Measurements from ENCODE around the gene TXLNA. TPM values are rescaled to one million over a fixed set of nuclear protein-coding genes. Genes with fewer than 3 reads are reported as not detected.

TXLNA gene
- total RNA-seq, 3 donors from 2014 or later: 80.7 to 86.6 (median 86.0) TPM

DNA sequence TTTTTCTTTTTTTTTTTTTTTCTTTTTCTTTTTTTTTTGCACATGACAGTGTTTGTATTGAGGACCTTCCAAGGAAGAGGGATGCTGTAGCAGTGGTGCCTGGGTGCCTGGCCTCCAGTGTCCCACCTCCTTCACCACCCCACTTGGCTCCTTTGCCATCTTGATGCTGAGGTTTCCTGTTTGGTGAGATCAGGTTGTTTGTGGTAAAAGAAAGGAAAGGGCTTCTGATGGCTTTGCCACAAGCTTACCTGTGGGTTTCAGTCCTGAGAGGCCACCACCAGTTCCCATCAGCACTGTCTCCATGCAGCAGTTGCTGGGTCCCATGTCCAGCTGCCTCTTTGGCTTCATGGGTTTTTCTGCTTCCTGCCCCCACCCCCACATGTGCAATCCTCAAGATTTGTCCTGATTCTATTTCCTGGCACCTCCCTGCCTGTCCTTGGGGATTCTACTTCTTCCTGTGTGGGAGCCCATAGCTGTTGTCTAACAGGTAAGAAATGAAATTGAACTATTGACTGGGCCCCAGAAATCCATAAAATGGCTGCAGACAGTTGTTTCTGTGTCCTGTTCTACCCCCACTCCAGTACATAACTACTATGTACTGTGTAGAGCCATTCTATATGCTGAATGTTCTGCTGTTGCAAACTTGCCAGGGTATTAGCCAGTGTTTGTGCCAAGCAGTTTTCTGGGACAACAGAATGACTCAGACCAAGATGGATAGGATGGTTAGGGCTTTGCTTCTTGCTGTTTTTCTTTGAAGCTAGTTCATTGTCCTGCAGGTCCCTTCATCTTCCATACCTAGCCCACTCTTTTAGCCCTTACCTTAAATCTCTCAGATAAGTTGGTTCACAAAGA, 16.7 kb downstream of the TXLNA start:
- H3K27me3 Mint-ChIP-seq (ENCODE audit: low read depth): no peaks in the 10 kb centered on the region
- peaks cover 48% of the 10 kb centered on the region for H3K36me3 Mint-ChIP-seq (ENCODE audit: insufficient read depth)
- H3K9me3 Mint-ChIP-seq: no peaks in the 10 kb centered on the region
- no peak for DNase-seq
- ATAC-seq: no peak
- no peak overlapping the region for H3K4me3 Mint-ChIP-seq
- H3K4me1 Mint-ChIP-seq (ENCODE audit: low read depth): peaks cover 61% of the 10 kb centered on the region

DNA sequence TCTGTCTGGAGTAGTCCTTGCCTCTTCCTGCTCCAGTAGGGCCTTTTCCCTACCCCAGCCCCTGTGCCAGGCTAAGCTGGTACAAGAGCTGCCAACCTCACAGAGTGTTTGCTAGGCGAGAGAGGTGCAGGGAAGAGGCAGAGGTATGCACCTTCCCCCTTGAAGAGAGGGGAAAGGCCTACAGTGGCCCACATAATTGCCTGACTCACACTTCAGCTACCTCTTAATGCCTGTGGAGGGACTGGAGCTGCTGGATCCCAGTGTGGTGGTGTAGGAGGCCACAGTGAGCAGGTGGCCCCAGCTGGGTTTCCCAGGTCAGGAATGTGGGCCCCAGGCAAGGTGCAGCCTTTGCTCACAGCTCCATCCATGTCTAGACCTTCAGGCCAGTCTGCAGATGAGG, 17.6 kb downstream of the TXLNA start:
- no peak for DNase-seq
- Mint-ChIP-seq H3K9me3 (no peaks in the 10 kb centered on the region), H3K4me1 (ENCODE audit: low read depth) (peaks cover 70% of the 10 kb centered on the region), H3K36me3 (ENCODE audit: insufficient read depth) (peaks cover 39% of the 10 kb centered on the region), H3K27me3 (ENCODE audit: low read depth) (no peaks in the 10 kb centered on the region), H3K4me3 (no peak overlapping the region)
- no peak for ATAC-seq

DNA sequence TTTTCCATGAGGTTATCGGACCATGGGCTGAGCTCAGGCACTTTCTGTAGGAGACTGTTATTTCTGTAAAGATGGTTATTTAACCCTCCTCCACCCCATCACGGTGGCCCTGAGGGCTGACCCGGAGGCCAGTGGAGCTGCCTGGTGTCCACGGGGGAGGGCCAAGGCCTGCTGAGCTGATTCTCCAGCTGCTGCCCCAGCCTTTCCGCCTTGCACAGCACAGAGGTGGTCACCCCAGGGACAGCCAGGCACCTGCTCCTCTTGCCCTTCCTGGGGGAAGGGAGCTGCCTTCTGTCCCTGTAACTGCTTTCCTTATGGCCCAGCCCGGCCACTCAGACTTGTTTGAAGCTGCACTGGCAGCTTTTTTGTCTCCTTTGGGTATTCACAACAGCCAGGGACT, 18.4 kb downstream of the TXLNA start:
- Mint-ChIP-seq H3K4me1 (ENCODE audit: low read depth) (peaks cover 76% of the 10 kb centered on the region), H3K27me3 (ENCODE audit: low read depth) (no peaks in the 10 kb centered on the region), H3K36me3 (ENCODE audit: insufficient read depth) (peaks cover 36% of the 10 kb centered on the region), H3K4me3 (no peak overlapping the region), H3K9me3 (no peaks in the 10 kb centered on the region)
- no peak for ATAC-seq
- DNase-seq: no peak

DNA sequence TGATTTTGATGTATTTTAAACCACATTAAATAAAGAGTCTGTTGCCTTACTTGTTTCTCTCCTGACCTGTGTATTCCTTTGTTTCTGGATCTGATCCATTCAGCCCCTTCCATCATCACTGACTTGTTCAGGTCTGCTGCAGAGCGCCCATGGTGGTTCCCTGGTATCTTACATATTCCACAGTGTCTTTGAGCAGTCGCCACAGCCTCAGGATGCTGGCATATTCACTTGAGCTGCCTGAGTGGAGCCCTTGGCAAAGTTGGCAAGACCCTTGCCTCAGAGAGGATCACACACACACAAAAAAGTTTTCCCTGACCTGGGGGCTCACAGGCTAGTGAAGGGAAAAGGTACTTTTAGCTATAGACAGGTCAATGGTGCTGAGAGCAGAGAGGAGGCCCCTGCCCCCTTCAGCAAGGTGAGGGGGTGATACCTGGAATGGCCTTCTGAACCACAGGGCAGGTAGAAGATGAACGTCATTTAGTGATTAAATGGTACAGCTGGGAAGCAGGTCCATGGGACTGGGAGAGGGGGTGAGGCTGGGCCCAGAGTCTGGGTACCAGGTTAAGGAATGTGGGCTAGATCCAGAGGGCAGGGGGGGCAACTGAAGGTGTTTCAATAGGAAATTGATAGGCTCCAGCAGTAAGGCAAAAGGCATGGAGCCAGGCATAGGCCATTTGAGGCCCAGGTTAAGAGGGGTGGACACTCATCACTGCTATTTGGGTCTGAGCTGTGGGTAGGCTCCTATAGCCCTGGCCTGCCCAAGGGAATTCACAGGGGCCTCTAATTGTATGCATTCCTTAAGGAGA, 19.0 kb downstream of the TXLNA start:
- DNase-seq: no peak
- H3K27me3 Mint-ChIP-seq (ENCODE audit: low read depth): no peaks in the 10 kb centered on the region
- H3K4me1 Mint-ChIP-seq (ENCODE audit: low read depth): peaks cover 75% of the 10 kb centered on the region
- no peak for ATAC-seq
- H3K4me3 Mint-ChIP-seq: peak overlapping the region; percentile 49
- H3K36me3 Mint-ChIP-seq (ENCODE audit: insufficient read depth): peaks cover 30% of the 10 kb centered on the region
- H3K9me3 Mint-ChIP-seq: no peaks in the 10 kb centered on the region

DNA sequence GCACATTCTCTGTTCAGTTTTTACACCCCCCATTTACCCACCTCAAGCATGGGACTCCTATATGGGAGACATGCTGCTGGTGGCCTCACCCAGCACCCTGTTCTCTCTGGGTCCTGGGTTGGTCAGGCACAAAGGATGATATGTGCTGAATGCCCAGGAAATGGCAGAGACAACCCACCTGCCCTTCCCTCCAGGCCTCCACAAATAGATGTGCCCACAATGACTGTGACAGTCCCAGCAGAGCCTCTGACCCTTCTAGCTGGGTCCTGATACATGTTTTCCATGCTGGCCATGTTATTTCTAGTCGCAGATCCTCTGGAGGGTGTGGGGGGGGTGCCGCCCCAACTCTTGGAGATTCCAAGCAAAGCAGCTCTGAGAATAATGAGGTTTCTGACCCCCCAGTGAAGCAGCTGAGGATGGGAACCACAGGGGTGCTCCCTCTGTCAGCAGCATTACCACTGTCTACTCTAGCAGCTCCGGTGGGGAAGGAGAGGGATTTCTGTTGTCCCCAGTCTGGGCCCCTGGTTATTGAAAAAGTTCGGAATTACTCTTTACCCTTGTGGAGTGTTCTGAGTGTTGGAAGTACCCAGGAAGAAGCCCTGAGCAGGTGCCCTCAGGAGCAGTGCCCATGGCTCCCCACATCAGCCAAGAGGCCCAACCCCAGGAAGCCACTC, 19.7 kb downstream of the TXLNA start:
- Mint-ChIP-seq H3K36me3 (ENCODE audit: insufficient read depth) (peaks cover 25% of the 10 kb centered on the region), H3K9me3 (no peaks in the 10 kb centered on the region), H3K4me1 (ENCODE audit: low read depth) (peaks cover 70% of the 10 kb centered on the region), H3K4me3 (no peak overlapping the region), H3K27me3 (ENCODE audit: low read depth) (no peaks in the 10 kb centered on the region)
- ATAC-seq (no peak), DNase-seq (no peak)

DNA sequence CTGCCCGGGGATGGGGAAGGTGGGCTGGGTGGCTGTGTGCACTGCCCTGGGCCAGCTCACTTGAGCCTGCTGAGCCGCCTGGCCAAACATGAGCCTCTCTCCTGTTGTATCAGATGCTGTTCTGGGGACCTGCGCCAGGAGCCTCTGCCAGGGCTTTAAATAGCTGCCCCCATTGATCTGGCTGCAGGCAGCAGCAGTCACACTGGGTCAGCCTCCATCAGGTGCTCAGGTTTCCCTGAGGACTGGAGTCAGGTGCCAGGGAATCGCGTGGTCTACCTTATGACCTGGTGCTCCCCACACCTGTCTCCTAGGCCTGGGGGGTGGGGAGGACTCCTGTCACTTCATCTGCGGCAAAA, 20.2 kb downstream of the TXLNA start:
- Mint-ChIP-seq H3K9me3 (no peaks in the 10 kb centered on the region), H3K4me3 (peak overlapping the region; percentile 86), H3K27me3 (ENCODE audit: low read depth) (no peaks in the 10 kb centered on the region), H3K4me1 (ENCODE audit: low read depth) (peaks cover 65% of the 10 kb centered on the region), H3K36me3 (ENCODE audit: insufficient read depth) (peaks cover 21% of the 10 kb centered on the region)
- no peak for ATAC-seq
- no peak for DNase-seq

DNA sequence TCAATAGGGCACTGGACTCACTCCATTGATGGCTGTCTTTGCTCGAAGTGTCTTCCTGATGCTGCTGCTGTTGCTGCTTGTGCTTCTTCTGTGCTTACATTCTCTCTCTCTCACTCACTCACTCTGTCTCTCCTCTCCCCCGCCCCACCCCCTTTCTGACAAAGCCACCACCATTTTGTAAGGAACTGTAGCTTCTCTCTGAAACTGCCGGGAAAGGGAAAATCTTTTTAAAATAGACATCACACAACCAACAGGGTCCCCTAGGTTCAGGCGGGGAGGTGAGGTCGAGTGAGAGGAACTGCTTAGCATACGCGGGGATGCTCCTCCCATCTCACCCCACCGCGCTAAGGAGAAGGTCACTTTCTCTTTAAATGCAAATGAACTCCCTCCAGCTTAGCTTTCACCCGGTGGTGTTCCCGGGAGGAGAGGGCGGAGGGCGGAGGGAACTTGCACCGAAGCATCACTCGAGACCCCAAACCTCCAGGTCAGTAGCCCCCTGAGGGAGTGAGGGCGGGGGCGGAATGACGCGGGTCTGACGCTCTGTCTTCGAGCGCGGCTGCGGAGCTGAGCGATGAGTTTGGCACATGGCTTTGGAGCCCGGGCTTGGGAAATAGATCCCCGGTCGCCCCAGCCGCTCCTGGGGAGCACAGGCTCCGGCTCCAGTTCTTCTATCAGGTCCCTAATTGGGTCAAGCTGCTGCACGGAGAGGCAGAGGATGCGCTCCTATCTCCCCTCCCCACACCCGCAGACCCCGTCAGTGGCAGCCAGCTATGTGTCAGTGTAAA, 20.9 kb downstream of the TXLNA start, which contains the start of gene CCDC28B:
Gene CCDC28B (plus strand): TSS at position 370 of the 785 bp plus-strand sequence. CDS start 1,341 bp downstream, outside the sequence.
- Mint-ChIP-seq H3K9me3 (no peaks in the 10 kb centered on the region), H3K36me3 (ENCODE audit: insufficient read depth) (peaks cover 16% of the 10 kb centered on the region), H3K4me3 (peak within 1 kb of the TSS; percentile 86), H3K4me1 (ENCODE audit: low read depth) (peaks cover 59% of the 10 kb centered on the region), H3K27me3 (ENCODE audit: low read depth) (no peaks in the 10 kb centered on the region)
- ATAC-seq: peak; percentile 45 to 47
- DNase-seq: peak; percentile 41

DNA sequence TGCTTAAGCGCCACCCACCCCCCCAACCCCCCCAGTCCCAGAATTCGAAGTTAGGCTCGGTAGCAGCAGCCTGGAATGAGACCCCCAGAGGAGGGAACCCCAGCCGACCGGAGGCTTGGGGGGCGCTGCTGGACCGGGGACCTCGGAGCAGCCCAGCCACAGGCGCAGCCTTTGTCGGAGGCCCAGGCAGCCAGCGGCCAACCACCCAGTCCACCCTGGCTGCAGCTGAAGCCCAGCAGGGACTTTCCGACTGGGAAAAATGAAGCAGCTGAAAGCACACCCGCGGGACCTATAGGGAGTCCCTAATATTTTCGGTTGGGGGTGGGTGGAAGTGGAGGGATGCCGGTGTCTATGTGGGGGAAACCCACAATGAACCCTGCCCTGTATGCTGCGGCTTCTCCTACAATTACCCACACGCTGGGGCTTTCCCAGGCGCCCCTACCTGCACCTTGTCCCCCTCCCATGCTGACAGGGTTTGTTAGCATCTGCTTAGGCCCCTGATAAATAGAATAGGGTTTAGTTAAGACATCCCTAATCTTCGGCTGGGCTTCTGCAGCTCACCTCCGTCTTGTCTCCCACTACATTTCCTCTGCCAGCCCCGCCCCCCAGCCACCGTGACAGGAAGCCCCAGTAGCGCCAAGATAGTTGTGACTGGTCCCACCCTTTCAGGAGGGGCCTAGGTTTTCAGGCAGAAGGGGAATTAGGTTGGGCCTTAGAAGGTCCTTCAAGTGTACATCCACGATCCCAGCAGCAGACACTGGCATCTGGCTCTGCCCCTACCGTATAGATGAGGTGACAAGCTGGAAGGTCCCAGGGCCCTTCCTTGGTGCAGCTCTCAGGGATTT, 21.8 kb downstream of the TXLNA start:
- Mint-ChIP-seq H3K36me3 (ENCODE audit: insufficient read depth) (peaks cover 11% of the 10 kb centered on the region), H3K4me1 (ENCODE audit: low read depth) (peaks cover 60% of the 10 kb centered on the region), H3K27me3 (ENCODE audit: low read depth) (no peaks in the 10 kb centered on the region), H3K4me3 (peak overlapping the region; percentile 86), H3K9me3 (no peaks in the 10 kb centered on the region)
- DNase-seq (peak; percentile 63), ATAC-seq (peak; percentile 49 to 53)

DNA sequence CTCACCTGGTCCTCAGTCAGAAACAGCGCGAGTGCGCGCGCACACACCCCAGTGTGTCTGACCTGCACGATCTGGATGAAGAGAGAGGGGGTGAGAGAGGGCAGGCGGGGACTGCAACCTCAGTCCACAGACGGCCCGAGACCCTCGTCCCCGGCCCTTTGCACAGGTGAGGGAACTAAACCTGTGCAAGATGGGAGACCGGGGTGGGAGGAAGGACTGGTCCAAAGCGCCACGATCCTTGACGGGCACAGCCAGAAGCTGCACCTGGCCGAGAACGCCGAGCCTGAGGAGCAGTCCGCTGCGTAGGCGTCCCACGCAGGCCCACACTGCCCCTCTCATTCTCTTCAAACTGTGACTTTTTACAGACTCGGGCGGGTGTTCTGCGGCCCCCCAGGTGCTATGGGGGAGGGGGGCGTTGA, 25.5 kb downstream of the TXLNA start:
- no peaks in the 10 kb centered on the region for H3K36me3 Mint-ChIP-seq (ENCODE audit: insufficient read depth)

DNA sequence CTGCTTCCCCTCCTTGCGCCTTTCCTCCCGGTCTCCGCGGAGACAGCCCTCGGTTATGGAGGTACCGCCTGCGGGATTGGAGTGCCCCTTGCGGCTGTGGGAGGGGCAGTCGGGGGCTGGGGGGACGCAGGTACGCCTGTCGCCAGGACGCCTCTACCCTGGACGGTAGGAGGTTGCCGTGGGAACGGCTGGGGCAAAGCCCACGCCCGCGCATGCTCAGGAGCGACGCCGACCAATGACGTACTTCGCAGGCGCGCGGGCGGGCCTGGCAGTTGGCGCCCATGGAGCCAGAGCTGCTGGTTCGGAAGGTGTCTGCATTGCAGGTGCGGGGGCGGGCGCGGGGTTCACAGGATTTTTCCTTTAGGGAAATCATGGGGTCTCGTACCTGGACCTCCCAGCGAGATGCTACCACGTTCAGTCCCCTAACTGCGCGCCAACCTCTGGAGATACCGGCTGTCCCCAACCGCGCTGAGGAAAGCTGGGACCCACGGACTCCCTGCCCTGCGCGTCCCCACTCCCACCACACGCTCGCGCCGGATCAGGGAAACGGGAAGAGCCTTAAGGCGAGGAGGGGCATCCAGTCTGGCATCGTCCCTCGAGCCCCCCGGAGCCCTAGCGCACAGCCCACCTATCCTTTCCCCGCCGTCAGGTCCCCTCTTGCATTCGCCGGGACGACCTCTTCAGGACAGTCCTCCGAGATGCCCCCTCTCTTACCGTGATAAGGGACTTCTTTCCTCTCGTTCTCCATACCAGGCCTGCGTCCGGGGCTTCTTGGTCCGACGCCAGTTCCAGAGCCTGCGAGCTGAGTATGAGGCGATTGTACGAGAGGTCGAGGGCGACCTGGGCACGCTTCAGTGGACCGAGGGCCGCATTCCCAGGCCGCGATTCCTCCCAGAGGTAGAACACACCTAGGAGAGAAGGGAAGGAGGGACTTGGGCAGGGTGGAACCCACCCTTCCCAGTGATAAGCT, 26.2 kb downstream of the TXLNA start, which contains the start of gene IQCC:
Gene IQCC (plus strand): TSS at position 271 of the 970 bp plus-strand sequence. CDS start 11 bp downstream, at position 282.
- peaks cover 31% of the 10 kb centered on the region for H3K4me1 Mint-ChIP-seq (ENCODE audit: low read depth)
- peak within 1 kb of the TSS; percentile 86 for H3K4me3 Mint-ChIP-seq
- no peaks in the 10 kb centered on the region for H3K27me3 Mint-ChIP-seq (ENCODE audit: low read depth)
- DNase-seq (peak; percentile 81), ATAC-seq (peak; percentile 72 to 76)
- H3K9me3 Mint-ChIP-seq: no peaks in the 10 kb centered on the region
- H3K36me3 Mint-ChIP-seq (ENCODE audit: insufficient read depth): no peaks in the 10 kb centered on the region

More for the DNA sequence above, 25.5 kb downstream of the TXLNA start:
- Mint-ChIP-seq H3K9me3 (no peaks in the 10 kb centered on the region), H3K27me3 (ENCODE audit: low read depth) (no peaks in the 10 kb centered on the region), H3K4me3 (peak overlapping the region; percentile 86), H3K4me1 (ENCODE audit: low read depth) (peaks cover 37% of the 10 kb centered on the region)
- ATAC-seq (no peak), DNase-seq (no peak)

DNA sequence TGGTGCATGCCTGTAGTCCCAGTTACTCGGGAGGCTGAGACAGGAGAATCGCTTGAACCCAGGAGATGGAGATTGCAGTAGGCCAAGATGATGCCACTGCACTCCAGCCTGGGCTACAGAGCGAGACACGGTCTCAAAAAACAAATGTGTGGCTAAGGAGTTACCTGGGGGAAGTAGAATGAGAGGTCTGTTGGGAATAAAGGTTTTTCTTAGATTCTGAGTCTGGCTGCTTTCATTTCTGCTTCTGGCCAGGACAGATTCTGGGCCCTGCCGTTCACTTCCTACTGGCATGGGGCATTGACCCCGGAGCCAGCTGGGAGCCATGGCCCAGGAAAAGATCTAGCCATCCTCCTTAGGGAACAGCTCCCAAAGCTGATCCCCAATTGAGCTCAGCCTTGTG, 29.0 kb downstream of the TXLNA start:
- Mint-ChIP-seq H3K27me3 (ENCODE audit: low read depth) (no peaks in the 10 kb centered on the region), H3K4me3 (no peak overlapping the region), H3K9me3 (no peaks in the 10 kb centered on the region), H3K4me1 (ENCODE audit: low read depth) (peaks cover 15% of the 10 kb centered on the region), H3K36me3 (ENCODE audit: insufficient read depth) (no peaks in the 10 kb centered on the region)
- DNase-seq (no peak), ATAC-seq (no peak)

DNA sequence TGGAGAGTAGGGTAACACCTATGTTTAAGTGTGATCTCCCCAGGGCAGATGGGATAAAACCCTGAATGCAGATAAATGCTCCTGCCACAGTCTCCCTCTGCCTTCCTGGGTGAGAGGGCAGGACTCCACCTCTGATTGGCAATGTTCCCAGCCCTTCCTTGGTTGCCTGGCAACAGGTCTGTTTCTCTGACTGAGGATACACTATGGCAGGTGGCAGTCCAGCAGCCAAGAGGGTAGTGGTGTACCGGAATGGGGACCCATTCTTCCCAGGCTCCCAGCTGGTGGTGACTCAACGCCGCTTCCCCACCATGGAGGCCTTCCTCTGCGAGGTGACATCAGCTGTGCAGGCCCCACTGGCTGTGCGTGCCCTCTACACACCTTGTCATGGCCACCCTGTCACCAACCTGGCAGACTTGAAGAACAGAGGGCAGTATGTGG, 29.4 kb downstream of the TXLNA start, which contains the start of gene DCDC2B:
Gene DCDC2B (plus strand): TSS at position 199 of the 438 bp plus-strand sequence. CDS start 5 bp downstream, at position 204.
- Mint-ChIP-seq H3K9me3 (no peaks in the 10 kb centered on the region), H3K36me3 (ENCODE audit: insufficient read depth) (no peaks in the 10 kb centered on the region), H3K4me1 (ENCODE audit: low read depth) (peaks cover 15% of the 10 kb centered on the region), H3K27me3 (ENCODE audit: low read depth) (no peaks in the 10 kb centered on the region), H3K4me3 (no peak within 1 kb of the TSS)
- DNase-seq: no peak
- no peak for ATAC-seq
